Trophoblast cell (in vitro differentiated cells and primary cell): Measurements from ENCODE around the gene USP13.

Experiments
- DNase-seq, 2 donors: peaks; one replicate each; pipeline ENCODE4 v3.0.0-alpha.2; 2016
- H2AFZ ChIP-seq: 2 replicates; pipeline ENCODE4 v1.6.1; 2013; ENCODE audit warnings: low read length, moderate library complexity, mild to moderate bottlenecking; ENCODE audit not compliant: insufficient read depth, poor library complexity
- H2AK5ac ChIP-seq: 2 replicates; pipeline ENCODE4 v1.6.1; 2013; ENCODE audit warnings: mild to moderate bottlenecking, low read length
- H2BK120ac ChIP-seq: 2 replicates; pipeline ENCODE4 v1.6.1; 2013; ENCODE audit warnings: low read length, mild to moderate bottlenecking, moderate library complexity; ENCODE audit not compliant: insufficient read depth, poor library complexity
- H2BK12ac ChIP-seq: 2 replicates; pipeline ENCODE4 v1.6.1; 2013; ENCODE audit warnings: mild to moderate bottlenecking, low read length, moderate library complexity
- H2BK5ac ChIP-seq: 2 replicates; pipeline ENCODE4 v1.6.1; 2013; ENCODE audit warnings: low read length, low read depth, moderate library complexity, mild to moderate bottlenecking; ENCODE audit not compliant: poor library complexity
- H3K14ac ChIP-seq: 2 replicates; pipeline ENCODE4 v1.6.1; 2013; ENCODE audit warnings: mild to moderate bottlenecking, low read length
- H3K18ac ChIP-seq: 2 replicates; pipeline ENCODE4 v1.6.1; 2013; ENCODE audit warnings: mild to moderate bottlenecking, low read length
- H3K23ac ChIP-seq: 2 replicates; pipeline ENCODE4 v1.6.1; 2013; ENCODE audit warnings: low read length
- H3K27ac ChIP-seq: 2 replicates; pipeline ENCODE4 v1.5.1; 2013; ENCODE audit warnings: low read depth, mild to moderate bottlenecking, inconsistent platforms, low read length, moderate library complexity
- H3K27me3 ChIP-seq: 2 replicates; pipeline ENCODE4 v1.6.1; 2013; ENCODE audit warnings: inconsistent platforms, mild to moderate bottlenecking, low read length, moderate library complexity; ENCODE audit not compliant: insufficient read depth
- H3K36me3 ChIP-seq, 2 experiments: 1 replicate in 1 of 2; 2 replicates in 1 of 2; pipeline ENCODE4 v1.6.1; 2013; ENCODE audit warnings: low read length in 2 of 2, mild to moderate bottlenecking in 2 of 2, moderate library complexity in 1 of 2; ENCODE audit not compliant: insufficient read depth in 2 of 2, control insufficient read depth in 1 of 2
- H3K4ac ChIP-seq: 2 replicates; pipeline ENCODE4 v1.6.1; 2013; ENCODE audit warnings: low read depth, mild to moderate bottlenecking, low read length, moderate library complexity
- H3K4me1 ChIP-seq, 2 experiments: 1 replicate in 1 of 2; 2 replicates in 1 of 2; pipeline ENCODE4 v1.6.1; 2013; ENCODE audit warnings: low read length in 2 of 2, mild to moderate bottlenecking in 2 of 2, moderate library complexity in 1 of 2; ENCODE audit not compliant: insufficient read depth in 2 of 2, control insufficient read depth in 1 of 2
- H3K4me2 ChIP-seq: 2 replicates; pipeline ENCODE4 v1.6.1; 2013; ENCODE audit warnings: inconsistent platforms, mild to moderate bottlenecking, low read length, moderate library complexity
- H3K4me3 ChIP-seq: 2 replicates; pipeline ENCODE4 v1.5.1; 2013; ENCODE audit warnings: mild to moderate bottlenecking, low read depth, low read length, inconsistent platforms
- H3K79me1 ChIP-seq: one replicate; pipeline ENCODE4 v1.6.1; 2013; ENCODE audit warnings: low read length
- H3K79me2 ChIP-seq: 2 replicates; pipeline ENCODE4 v1.6.1; 2013; ENCODE audit warnings: low read length, mild to moderate bottlenecking; ENCODE audit not compliant: control insufficient read depth, insufficient read depth, poor library complexity
- H3K9ac ChIP-seq: 2 replicates; pipeline ENCODE4 v1.6.1; 2013; ENCODE audit warnings: mild to moderate bottlenecking, low read length
- H3K9me3 ChIP-seq: 2 replicates; pipeline ENCODE4 v1.6.1; 2013; ENCODE audit warnings: low read depth, mild to moderate bottlenecking, control low read depth, inconsistent platforms, low read length; ENCODE audit not compliant: insufficient read depth
- H4K12ac ChIP-seq: 2 replicates; pipeline ENCODE4 v1.6.1; 2013; ENCODE audit warnings: low read depth, mild to moderate bottlenecking, low read length, moderate library complexity
- H4K8ac ChIP-seq: 2 replicates; pipeline ENCODE4 v1.6.1; 2013; ENCODE audit warnings: low read depth, mild to moderate bottlenecking, low read length, moderate library complexity
- H4K91ac ChIP-seq: one replicate; pipeline ENCODE4 v1.6.1; 2013; ENCODE audit warnings: low read depth, mild to moderate bottlenecking, low read length, moderate library complexity
- WGBS: extraction: QIAGEN DNeasy Blood & Tissue Kit; methylation state at CpG from one replicate; pipeline ENCODE4 v1.1.7; 2013; ENCODE audit warnings: missing lambda C conversion rate; ENCODE audit not compliant: insufficient read length, insufficient coverage; ENCODE audit errors: extremely low coverage; 5-methylcytosine and 5-hydroxymethylcytosine counted together

Gene USP13

GRCh38 chr3:179788996-179789395, 136.2 kb downstream of the USP13 start:
- Histone ChIP-seq H3K36me3 (no peaks in the 10 kb centered on the region), H2BK12ac (no peak overlapping the region), H3K27ac (no peak overlapping the region), H4K8ac (no peak overlapping the region), H3K4ac (no peak overlapping the region), H3K27me3 (no peaks in the 10 kb centered on the region), H2AFZ (no peak overlapping the region), H2AK5ac (no peak overlapping the region), H3K9ac (no peak overlapping the region), H3K4me3 (no peak overlapping the region), H3K23ac (no peak overlapping the region), H3K4me1 (no peaks in the 10 kb centered on the region), H4K91ac (no peak overlapping the region), H3K79me2 (no peaks in the 10 kb centered on the region), H3K18ac (no peak overlapping the region), H3K9me3 (no peaks in the 10 kb centered on the region), H2BK5ac (no peak overlapping the region), H3K79me1 (no peaks in the 10 kb centered on the region), H3K14ac (no peak overlapping the region), H2BK120ac (no peak overlapping the region), H4K12ac (no peak overlapping the region), H3K4me2 (no peak overlapping the region)
- WGBS = no CpG with 5 or more reads among the region's 1 CpG
- DNase-seq = no peak

DNA sequence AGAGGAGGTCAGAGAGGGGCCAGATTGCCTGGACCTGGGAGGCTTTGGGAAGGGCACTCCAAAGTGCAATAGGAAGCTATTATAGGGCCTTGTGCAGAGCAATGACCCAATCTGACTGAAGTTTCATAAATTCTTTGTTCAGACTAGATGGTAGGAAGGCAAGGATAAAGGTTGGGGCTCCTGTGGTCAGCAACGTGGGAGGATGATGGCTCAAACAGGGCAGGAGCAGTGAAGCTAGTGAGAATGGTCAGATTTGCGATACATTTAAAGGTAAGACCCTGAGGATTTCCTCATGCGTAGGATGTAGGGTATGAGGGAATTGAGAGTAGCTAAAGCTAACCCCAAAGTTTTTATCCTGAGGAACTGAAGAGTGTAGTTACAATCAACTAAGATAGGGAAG, 139.0 kb downstream of the USP13 start:
- no CpG with 5 or more reads among the region's 3 CpGs for WGBS

GRCh38 chr3:179794355-179794754, 141.5 kb downstream of the USP13 start:
- H2BK120ac ChIP-seq = no peak overlapping the region
- no peak overlapping the region for H3K4ac ChIP-seq
- no peak overlapping the region for H2BK5ac ChIP-seq
- no peaks in the 10 kb centered on the region for H3K36me3 ChIP-seq
- no peak overlapping the region for H3K9ac ChIP-seq
- no peak overlapping the region for H4K91ac ChIP-seq
- H3K4me2 ChIP-seq = no peak overlapping the region
- no peak overlapping the region for H2BK12ac ChIP-seq
- WGBS = no CpG with 5 or more reads among the region's 4 CpGs
- no peak overlapping the region for H2AK5ac ChIP-seq
- H4K8ac ChIP-seq = no peak overlapping the region
- no peak for DNase-seq
- no peak overlapping the region for H4K12ac ChIP-seq
- H3K9me3 ChIP-seq = no peaks in the 10 kb centered on the region
- H3K14ac ChIP-seq = no peak overlapping the region
- no peaks in the 10 kb centered on the region for H3K79me1 ChIP-seq
- H3K4me3 ChIP-seq = no peak overlapping the region
- no peaks in the 10 kb centered on the region for H3K4me1 ChIP-seq
- H2AFZ ChIP-seq = no peak overlapping the region
- H3K79me2 ChIP-seq = no peaks in the 10 kb centered on the region
- no peak overlapping the region for H3K18ac ChIP-seq
- H3K27me3 ChIP-seq = no peaks in the 10 kb centered on the region
- no peak overlapping the region for H3K27ac ChIP-seq
- H3K23ac ChIP-seq = no peak overlapping the region

More for the DNA sequence above, 139.0 kb downstream of the USP13 start:
- Histone ChIP-seq H3K4me2 (no peak overlapping the region), H3K4ac (no peak overlapping the region), H2BK12ac (no peak overlapping the region), H3K79me2 (no peaks in the 10 kb centered on the region), H3K23ac (no peak overlapping the region), H4K91ac (no peak overlapping the region), H2AK5ac (no peak overlapping the region), H3K9ac (no peak overlapping the region), H3K27ac (no peak overlapping the region), H3K27me3 (no peaks in the 10 kb centered on the region), H3K4me1 (no peaks in the 10 kb centered on the region), H3K36me3 (no peaks in the 10 kb centered on the region), H4K12ac (no peak overlapping the region), H3K9me3 (no peaks in the 10 kb centered on the region), H3K14ac (no peak overlapping the region), H4K8ac (no peak overlapping the region), H3K18ac (no peak overlapping the region), H3K79me1 (no peaks in the 10 kb centered on the region), H2AFZ (no peak overlapping the region), H2BK5ac (no peak overlapping the region), H3K4me3 (no peak overlapping the region), H2BK120ac (no peak overlapping the region)
- no peak for DNase-seq

- Histone ChIP-seq H2BK5ac (no peak overlapping the region), H2AK5ac (no peak overlapping the region), H3K14ac (no peak overlapping the region), H3K4ac (no peak overlapping the region), H3K18ac (no peak overlapping the region), H4K91ac (no peak overlapping the region), H3K9ac (no peak overlapping the region), H2BK120ac (no peak overlapping the region), H3K79me2 (no peaks in the 10 kb centered on the region), H3K4me3 (no peak overlapping the region), H2BK12ac (no peak overlapping the region), H3K36me3 (no peaks in the 10 kb centered on the region), H4K12ac (no peak overlapping the region), H3K9me3 (no peaks in the 10 kb centered on the region), H4K8ac (no peak overlapping the region), H3K79me1 (no peaks in the 10 kb centered on the region), H3K27me3 (no peaks in the 10 kb centered on the region), H3K4me2 (no peak overlapping the region), H3K4me1 (no peaks in the 10 kb centered on the region), H2AFZ (no peak overlapping the region), H3K27ac (no peak overlapping the region), H3K23ac (no peak overlapping the region)
- no CpG with 5 or more reads among the region's 4 CpGs for WGBS
- no peak for DNase-seq
Observed at GRCh38 chr3:179796421-179796820, 143.6 kb downstream of the USP13 start.
